Esophagus muscularis mucosa (tissue), 4 donors: ENCODE results near the gene CLEC3A.

ENCODE experiments used
- CTCF ChIP-seq, 3 experiments: fragments of 200-600 bp in 2 of 3; fragments of 450-650 bp in 1 of 3; sonication (generic) in 2 of 3; IDR thresholded peaks; one replicate each; pipeline ENCODE4 v1.5.1; 2017 to 2019; ENCODE audit warnings: antibody characterized with exemption in 3 of 3, mild to moderate bottlenecking in 2 of 3, moderate library complexity in 1 of 3
- EP300 ChIP-seq: sonication (generic); formaldehyde crosslinking; IDR thresholded peaks from one replicate; pipeline ENCODE4 v1.6.1; 2017; ENCODE audit warnings: antibody characterized with exemption
- POLR2A ChIP-seq: fragments of 450-650 bp; IDR thresholded peaks from one replicate; pipeline ENCODE4 v1.6.1; 2017; ENCODE audit warnings: antibody characterized with exemption, moderate library complexity, mild to moderate bottlenecking, low read depth
- POLR2AphosphoS5 ChIP-seq, 2 donors: sonication (generic); formaldehyde crosslinking; IDR thresholded peaks; one replicate each; pipeline ENCODE4 v1.6.1; 2017; ENCODE audit warnings: antibody characterized with exemption in 2 of 2

- TF ChIP-seq POLR2AphosphoS5 (IDR thresholded peaks at IDR 0.05) (no peak), CTCF (IDR thresholded peaks at IDR 0.05) (peak in 1 of 3 experiments; percentile 4), POLR2A (no peak), EP300 (no peak)
Measured at GRCh38 chr16:78045865-78046581, 23.7 kb downstream of the CLEC3A start.
